B cell (primary cell): ENCODE results near the gene COL5A1.

Experiments
- EZH2 ChIP-seq: IDR thresholded peaks from 2 replicates; pipeline ENCODE4 v1.6.1; 2012; ENCODE audit warnings: borderline replicate concordance, low read depth, mild to moderate bottlenecking, moderate library complexity, low read length; ENCODE audit not compliant: insufficient read depth, poor library complexity, severe bottlenecking
- TF ChIP-seq, protein P1 (sequence below): fragments of 200-600 bp; IDR thresholded peaks from one replicate; pipeline ENCODE4 v1.8.0; 2022; ENCODE audit warnings: antibody characterized with exemption, mild to moderate bottlenecking

DNA sequence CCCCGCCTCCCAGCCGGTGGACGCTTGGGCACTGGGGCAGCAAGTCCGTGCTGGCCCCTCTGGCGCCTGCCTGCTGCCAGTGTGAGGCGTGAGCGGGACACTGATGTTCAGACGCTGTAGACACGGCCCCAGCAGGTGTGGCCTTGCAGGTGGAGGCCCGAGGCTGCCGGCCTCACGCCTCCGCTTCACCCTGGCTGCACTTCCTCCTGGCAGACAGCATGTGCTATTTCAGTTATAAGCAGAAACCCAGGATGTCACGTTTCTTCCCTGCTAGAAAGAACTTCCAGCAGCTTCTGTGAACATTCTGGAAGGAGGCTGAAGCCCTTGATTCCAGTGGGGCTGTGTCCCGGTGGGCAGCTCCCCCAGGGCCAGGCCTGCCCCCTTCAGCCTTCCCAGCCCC, 124.2 kb downstream of the COL5A1 start:
- TF ChIP-seq, protein P1, sequence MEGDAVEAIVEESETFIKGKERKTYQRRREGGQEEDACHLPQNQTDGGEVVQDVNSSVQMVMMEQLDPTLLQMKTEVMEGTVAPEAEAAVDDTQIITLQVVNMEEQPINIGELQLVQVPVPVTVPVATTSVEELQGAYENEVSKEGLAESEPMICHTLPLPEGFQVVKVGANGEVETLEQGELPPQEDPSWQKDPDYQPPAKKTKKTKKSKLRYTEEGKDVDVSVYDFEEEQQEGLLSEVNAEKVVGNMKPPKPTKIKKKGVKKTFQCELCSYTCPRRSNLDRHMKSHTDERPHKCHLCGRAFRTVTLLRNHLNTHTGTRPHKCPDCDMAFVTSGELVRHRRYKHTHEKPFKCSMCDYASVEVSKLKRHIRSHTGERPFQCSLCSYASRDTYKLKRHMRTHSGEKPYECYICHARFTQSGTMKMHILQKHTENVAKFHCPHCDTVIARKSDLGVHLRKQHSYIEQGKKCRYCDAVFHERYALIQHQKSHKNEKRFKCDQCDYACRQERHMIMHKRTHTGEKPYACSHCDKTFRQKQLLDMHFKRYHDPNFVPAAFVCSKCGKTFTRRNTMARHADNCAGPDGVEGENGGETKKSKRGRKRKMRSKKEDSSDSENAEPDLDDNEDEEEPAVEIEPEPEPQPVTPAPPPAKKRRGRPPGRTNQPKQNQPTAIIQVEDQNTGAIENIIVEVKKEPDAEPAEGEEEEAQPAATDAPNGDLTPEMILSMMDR, result no peak
- TF ChIP-seq EZH2, result no peak
